Endodermal cell (in vitro differentiated cells): Measurements from ENCODE around the gene CXCL5. TPM values are rescaled to one million over a fixed set of nuclear protein-coding genes. Genes with fewer than 3 reads are reported as not detected.

Experiments used
- DNase-seq: peaks from one replicate; pipeline ENCODE4 v3.0.0-alpha.2; 2017
- H3K27ac ChIP-seq: 2 replicates; pipeline ENCODE4 v1.5.1; 2013; ENCODE audit warnings: mild to moderate bottlenecking, low read depth, low read length, moderate library complexity
- H3K27me3 ChIP-seq: 2 replicates; pipeline ENCODE4 v1.6.1; 2013; ENCODE audit warnings: mild to moderate bottlenecking, low read length, moderate library complexity; ENCODE audit not compliant: insufficient read depth, control insufficient read depth, poor library complexity, severe bottlenecking
- H3K36me3 ChIP-seq: 2 replicates; pipeline ENCODE4 v1.7.0; 2013; ENCODE audit warnings: mild to moderate bottlenecking, low read length, moderate library complexity; ENCODE audit not compliant: control insufficient read depth, insufficient read depth
- H3K4me1 ChIP-seq: one replicate; pipeline ENCODE4 v1.7.0; 2013; ENCODE audit warnings: low read length; ENCODE audit not compliant: control insufficient read depth, insufficient read depth
- H3K4me3 ChIP-seq: 2 replicates; pipeline ENCODE4 v1.5.1; 2013; ENCODE audit warnings: mild to moderate bottlenecking, low read length, moderate library complexity
- H3K9ac ChIP-seq: 2 replicates; pipeline ENCODE4 v1.6.1; 2013; ENCODE audit warnings: mild to moderate bottlenecking, low read length, moderate library complexity; ENCODE audit not compliant: poor library complexity, severe bottlenecking; ENCODE audit errors: extremely low read depth
- H3K9me3 ChIP-seq: 2 replicates; pipeline ENCODE4 v1.6.1; 2013; ENCODE audit warnings: mild to moderate bottlenecking, low read length, moderate library complexity; ENCODE audit not compliant: control insufficient read depth
- H3K27ac Mint-ChIP-seq: 2 replicates; pipeline ENCODE4 v1.8.0; 2020; ENCODE audit warnings: mixed read lengths
- H3K27me3 Mint-ChIP-seq: 2 replicates; pipeline ENCODE4 v1.8.0; 2021; ENCODE audit warnings: mild to moderate bottlenecking, mixed read lengths; ENCODE audit not compliant: insufficient read depth
- H3K36me3 Mint-ChIP-seq: 2 replicates; pipeline ENCODE4 v1.8.0; 2020; ENCODE audit warnings: low read depth, mixed read lengths
- H3K4me1 Mint-ChIP-seq: 2 replicates; pipeline ENCODE4 v1.8.0; 2020; ENCODE audit warnings: mixed read lengths
- H3K4me3 Mint-ChIP-seq: 2 replicates; pipeline ENCODE4 v1.8.0; 2020; ENCODE audit warnings: mild to moderate bottlenecking, moderate library complexity, mixed read lengths
- H3K9me3 Mint-ChIP-seq: 2 replicates; pipeline ENCODE4 v1.8.0; 2020; ENCODE audit warnings: mild to moderate bottlenecking, mixed read lengths
- CTCF ChIP-seq: fragments of 200-600 bp; sonication (generic); conservative IDR thresholded peaks from 2 replicates; pipeline ENCODE4 v1.5.0; 2021; ENCODE audit warnings: antibody characterized with exemption, mild to moderate bottlenecking
- WGBS, 2 experiments: methylation state at CpG; one replicate each; pipeline versions ENCODE4 v1.1.5 to v1.1.7; 2013; ENCODE audit warnings: missing lambda C conversion rate in 2 of 2, mixed read lengths in 1 of 2; ENCODE audit not compliant: insufficient coverage in 1 of 2, insufficient read length in 1 of 2; 5-methylcytosine and 5-hydroxymethylcytosine counted together
- total RNA-seq, 2 donors: library from RNA; stranded (reverse); fragmentation: NEBNext Ultra II Directional in 1 of 2; extraction: Animal tissue kit (Norgen Biotek cat#: 25700) in 1 of 2; gene quantifications; 2 replicates in 1 of 2; 3 replicates in 1 of 2; pipeline ENCODE4 v1.2.1, GENCODE V29; 2021

The CXCL5 gene
- total RNA-seq, 2 donors from 2014 or later: 0.73 to 10.7 TPM

GRCh38 chr4:73989928-73990327 is 8.5 kb downstream of the CXCL5 start:
- Mint-ChIP-seq H3K27ac (no peak overlapping the region), H3K4me1 (peaks cover 4% of the 10 kb centered on the region)
- no peaks in the 10 kb centered on the region for H3K4me1 ChIP-seq

GRCh38 chr4:73989031-73989430 is 9.4 kb downstream of the CXCL5 start:
- 94 to 100% methylated on average over 2 of the region's 3 CpGs for WGBS, 2 experiments
- H3K27ac ChIP-seq: no peak overlapping the region
- H3K27me3 ChIP-seq: no peaks in the 10 kb centered on the region
- H3K36me3 ChIP-seq: no peaks in the 10 kb centered on the region
- TF ChIP-seq CTCF: no peak
- Mint-ChIP-seq H3K4me1 (peaks cover 4% of the 10 kb centered on the region), H3K36me3 (no peaks in the 10 kb centered on the region), H3K27ac (no peak overlapping the region), H3K27me3 (no peaks in the 10 kb centered on the region), H3K9me3 (no peaks in the 10 kb centered on the region), H3K4me3 (no peak overlapping the region)
- no peak overlapping the region for H3K9ac ChIP-seq
- no peak overlapping the region for H3K4me3 ChIP-seq
- DNase-seq: no peak
- no peaks in the 10 kb centered on the region for H3K9me3 ChIP-seq
- no peaks in the 10 kb centered on the region for H3K4me1 ChIP-seq

More at GRCh38 chr4:73989928-73990327, 8.5 kb downstream of the CXCL5 start:
- H3K27me3 Mint-ChIP-seq: no peaks in the 10 kb centered on the region
- no peak for TF ChIP-seq CTCF
- 93 to 97% methylated on average over 3 to 5 of the region's 5 CpGs for WGBS, 2 experiments
- H3K4me3 Mint-ChIP-seq: no peak overlapping the region
- H3K36me3 ChIP-seq: no peaks in the 10 kb centered on the region
- no peaks in the 10 kb centered on the region for H3K36me3 Mint-ChIP-seq
- H3K27ac ChIP-seq: no peak overlapping the region
- no peak overlapping the region for H3K9ac ChIP-seq
- H3K4me3 ChIP-seq: no peak overlapping the region
- H3K9me3 ChIP-seq: no peaks in the 10 kb centered on the region
- no peaks in the 10 kb centered on the region for H3K9me3 Mint-ChIP-seq
- H3K27me3 ChIP-seq: no peaks in the 10 kb centered on the region
- DNase-seq: no peak

GRCh38 chr4:73988061-73988460 is 10.4 kb downstream of the CXCL5 start, which contains the start of gene PPBP:
Gene PPBP (minus strand): TSS chr4:73988190. CDS start chr4:73988103, 87 bp downstream.
- Histone ChIP-seq H3K36me3 (no peaks in the 10 kb centered on the region), H3K27ac (no peak within 1 kb of the TSS), H3K27me3 (no peaks in the 10 kb centered on the region), H3K4me3 (no peak within 1 kb of the TSS), H3K9me3 (no peaks in the 10 kb centered on the region), H3K9ac (no peak within 1 kb of the TSS), H3K4me1 (no peaks in the 10 kb centered on the region)
- WGBS, 2 experiments: 89 to 92% methylated on average over 2 of the region's 2 CpGs
- no peak within 1 kb of the TSS for H3K27ac Mint-ChIP-seq
- H3K36me3 Mint-ChIP-seq: no peaks in the 10 kb centered on the region
- DNase-seq: no peak
- no peak for TF ChIP-seq CTCF
- H3K9me3 Mint-ChIP-seq: no peaks in the 10 kb centered on the region
- H3K27me3 Mint-ChIP-seq: no peaks in the 10 kb centered on the region
- H3K4me1 Mint-ChIP-seq: peaks cover 4% of the 10 kb centered on the region
- no peak within 1 kb of the TSS for H3K4me3 Mint-ChIP-seq
